Measurements from ENCODE around the gene GRM3. TPM values are rescaled to one million over a fixed set of nuclear protein-coding genes. Genes with fewer than 3 reads are reported as not detected.

GRM3 gene
- polyA plus RNA-seq, 1 of the 3 experiments (the other 2 are of a cell fraction), result not detected

- H3K36me3 ChIP-seq (replicated peaks in 1 of 2; ENCODE audit: control insufficient read depth in 1 of 2, insufficient read depth in 2 of 2, low read length in 1 of 2), result no peaks in the 10 kb centered on the region
- H3K4me3 ChIP-seq (ENCODE audit: low read depth in 2 of 2, low read length in 1 of 2), result no peak overlapping the region
- H3F3A ChIP-seq (replicated peaks; ENCODE audit: insufficient read depth), result no peaks in the 10 kb centered on the region
- no peaks in the 10 kb centered on the region for H3K9me2 ChIP-seq
- WGBS (ENCODE audit: low lambda C conversion rate), result 0% methylated on average over 1 of the region's 1 CpG
- no peak overlapping the region for H3K27ac ChIP-seq (ENCODE audit: low read depth in 2 of 2, low read length in 1 of 2)
- H3K79me2 ChIP-seq (ENCODE audit: insufficient read depth), result no peaks in the 10 kb centered on the region
- H3K9me3 ChIP-seq, result no peaks in the 10 kb centered on the region
- H3K4me1 ChIP-seq (ENCODE audit: control insufficient read depth in 1 of 2, insufficient read depth in 2 of 2, low read depth in 1 of 2, low read length in 1 of 2), result no peaks in the 10 kb centered on the region
- CTCF ChIA-PET, result no interaction called here
- H3K9ac ChIP-seq, result no peak overlapping the region
- H3K27me3 ChIP-seq (ENCODE audit: insufficient read depth), result no peaks in the 10 kb centered on the region
- H2AFZ ChIP-seq (ENCODE audit: low read depth), result no peak overlapping the region
- no peaks in the 10 kb centered on the region for H4K20me1 ChIP-seq (ENCODE audit: insufficient read depth)
- POLR2A ChIA-PET, result no interaction called here
- no peak for DNase-seq
- no peak overlapping the region for H3K4me2 ChIP-seq
- no peak for TF ChIP-seq RXRA (IDR thresholded peaks at IDR 0.05; ENCODE audit: borderline replicate concordance, low read depth)
- no peak for TF ChIP-seq TCF12 (IDR thresholded peaks at IDR 0.05)
- no peak for TF ChIP-seq MXI1 (IDR thresholded peaks at IDR 0.05; ENCODE audit: low read depth, low read length)
- TF ChIP-seq ZBTB33 (IDR thresholded peaks at IDR 0.05; ENCODE audit: borderline replicate concordance, low read depth), result no peak
- TF ChIP-seq NRF1 (IDR thresholded peaks at IDR 0.05; ENCODE audit: low read depth, low read length), result no peak
- no peak for TF ChIP-seq USF2 (IDR thresholded peaks at IDR 0.05; ENCODE audit: borderline replicate concordance, low read depth, low read length)
- TF ChIP-seq EZH2phosphoT487 (IDR thresholded peaks at IDR 0.05; ENCODE audit: borderline replicate concordance, low read depth), result no peak
- no peak for TF ChIP-seq SMC3 (IDR thresholded peaks at IDR 0.05; ENCODE audit: low read depth, low read length)
- no peak for TF ChIP-seq FOXM1 (IDR thresholded peaks at IDR 0.05; ENCODE audit: low read depth)
These were observed 44.1 kb downstream of the GRM3 start for GRCh38 chr7:86687831-86688230.

GRCh38 chr7:86689363-86689762, 45.7 kb downstream of the GRM3 start:
- no peak for TF ChIP-seq RCOR1 (IDR thresholded peaks at IDR 0.05; ENCODE audit: low read length)
- TF ChIP-seq MXI1 (IDR thresholded peaks at IDR 0.05; ENCODE audit: low read depth, low read length), result no peak
- no peak for TF ChIP-seq MEF2A (IDR thresholded peaks at IDR 0.05; ENCODE audit: borderline replicate concordance, low read depth)
- no peak for TF ChIP-seq TEAD4 (IDR thresholded peaks at IDR 0.05; ENCODE audit: borderline replicate concordance, insufficient read depth)
- no peak for TF ChIP-seq NFIC (IDR thresholded peaks at IDR 0.05; ENCODE audit: borderline replicate concordance)
- TF ChIP-seq NRF1 (IDR thresholded peaks at IDR 0.05; ENCODE audit: low read depth, low read length), result no peak
- TF ChIP-seq USF1 (IDR thresholded peaks at IDR 0.05; ENCODE audit: borderline replicate concordance, low read depth), result no peak
- TF ChIP-seq YY1 (IDR thresholded peaks at IDR 0.05; ENCODE audit: low read depth), result no peak
- no peak for TF ChIP-seq USF2 (IDR thresholded peaks at IDR 0.05; ENCODE audit: borderline replicate concordance, low read depth, low read length)
- no peak for TF ChIP-seq TAF1 (IDR thresholded peaks at IDR 0.05; ENCODE audit: borderline replicate concordance, low read depth, low read length)
- TF ChIP-seq CHD2 (IDR thresholded peaks at IDR 0.05; ENCODE audit: low read length, partially characterized antibody), result no peak
- no peak for DNase-seq
- no peaks in the 10 kb centered on the region for H3K9me3 ChIP-seq
- H3K9me2 ChIP-seq, result no peaks in the 10 kb centered on the region
- H3K79me2 ChIP-seq (ENCODE audit: insufficient read depth), result no peaks in the 10 kb centered on the region
- H4K20me1 ChIP-seq (ENCODE audit: insufficient read depth), result no peaks in the 10 kb centered on the region
- H3K4me2 ChIP-seq, result no peak overlapping the region
- no peaks in the 10 kb centered on the region for H3K36me3 ChIP-seq (replicated peaks in 1 of 2; ENCODE audit: control insufficient read depth in 1 of 2, insufficient read depth in 2 of 2, low read length in 1 of 2)
- H3K4me1 ChIP-seq (ENCODE audit: control insufficient read depth in 1 of 2, insufficient read depth in 2 of 2, low read depth in 1 of 2, low read length in 1 of 2), result no peaks in the 10 kb centered on the region
- H3K9ac ChIP-seq, result no peak overlapping the region
- no peak overlapping the region for H3K4me3 ChIP-seq (ENCODE audit: low read depth in 2 of 2, low read length in 1 of 2)
- CTCF ChIA-PET, result interaction anchor here (1.4 kb wide), 1 partner anchor 10 kb away, joined by 4 read pairs; no protein-coding TSS in a partner anchor
- POLR2A ChIA-PET, result no interaction called here
- H3F3A ChIP-seq (replicated peaks; ENCODE audit: insufficient read depth), result no peaks in the 10 kb centered on the region
- H2AFZ ChIP-seq (ENCODE audit: low read depth), result no peak overlapping the region
- H3K27me3 ChIP-seq (ENCODE audit: insufficient read depth), result no peaks in the 10 kb centered on the region
- no peak overlapping the region for H3K27ac ChIP-seq (ENCODE audit: low read depth in 2 of 2, low read length in 1 of 2)

Measured in SK-N-SH (cell line).